CD4-positive, alpha-beta T cell (primary cell): ENCODE results near the gene CCDC50. TPM values are rescaled to one million over a fixed set of nuclear protein-coding genes. Genes with fewer than 3 reads are reported as not detected.

Experiments
- ATAC-seq: fragments of 200-7000 bp; cut with Tn5 transposase; one replicate; pipeline ENCODE4 v1.10.0; 2022; ENCODE audit warnings: mild to moderate bottlenecking; ENCODE audit not compliant: poor library complexity
- CTCF ChIA-PET: fragments of 350-600 bp; sonication (Branson Sonifier 250); formaldehyde crosslinking; loops from one replicate; lab custom pipeline; 2021; ENCODE audit warnings: antibody characterized with exemption, inconsistent platforms; lab: Charles Lee
- POLR2A ChIA-PET: fragments of 350-600 bp; sonication (Branson Sonifier 250); formaldehyde crosslinking; loops from one replicate; lab custom pipeline; 2021; ENCODE audit warnings: antibody characterized with exemption, inconsistent platforms; lab: Charles Lee
- DNase-seq, 14 experiments: peaks; one replicate each; pipeline ENCODE4 v3.0.0-alpha.2; 2013 to 2020; ENCODE audit warnings: mixed read lengths in 2 of 14
- H3K27ac ChIP-seq, 2 donors: one replicate each; pipeline versions ENCODE4 v1.5.1 to v1.7.0; 2013; ENCODE audit warnings: low read length in 2 of 2, low read depth in 1 of 2, mild to moderate bottlenecking in 1 of 2
- H3K27me3 ChIP-seq, 2 experiments: 1 replicate in 1 of 2; 2 replicates in 1 of 2; pipeline versions ENCODE4 v1.6.1 to v1.7.0; 2013; ENCODE audit warnings: low read length in 2 of 2, control low read depth in 1 of 2, mild to moderate bottlenecking in 1 of 2, moderate library complexity in 1 of 2; ENCODE audit not compliant: insufficient read depth in 2 of 2, control insufficient read depth in 1 of 2
- H3K36me3 ChIP-seq: one replicate; pipeline ENCODE4 v1.6.1; 2013; ENCODE audit warnings: low read length, control low read depth; ENCODE audit not compliant: insufficient read depth
- H3K4me1 ChIP-seq: one replicate; pipeline ENCODE4 v1.6.1; 2013; ENCODE audit warnings: low read length, control low read depth; ENCODE audit not compliant: insufficient read depth
- H3K4me3 ChIP-seq: one replicate; pipeline ENCODE4 v1.5.1; 2013; ENCODE audit warnings: mild to moderate bottlenecking, low read length, moderate library complexity
- H3K9me3 ChIP-seq, 2 experiments: 1 replicate in 1 of 2; 2 replicates in 1 of 2; pipeline versions ENCODE4 v1.6.1 to v1.7.0; 2013; ENCODE audit warnings: low read length in 2 of 2, mild to moderate bottlenecking in 2 of 2, control low read depth in 1 of 2, moderate library complexity in 1 of 2; ENCODE audit not compliant: control insufficient read depth in 1 of 2, insufficient read depth in 1 of 2
- H3K27ac Mint-ChIP-seq: one replicate; pipeline ENCODE4 v1.8.0; 2020; ENCODE audit warnings: mixed read lengths
- H3K27me3 Mint-ChIP-seq: one replicate; pipeline ENCODE4 v1.8.0; 2021; ENCODE audit warnings: mixed read lengths
- H3K36me3 Mint-ChIP-seq: one replicate; pipeline ENCODE4 v1.8.0; 2021; ENCODE audit warnings: low read depth, mixed read lengths
- H3K4me1 Mint-ChIP-seq: one replicate; pipeline ENCODE4 v1.8.0; 2021; ENCODE audit warnings: low read depth, mixed read lengths
- H3K4me3 Mint-ChIP-seq: one replicate; pipeline ENCODE4 v1.8.0; 2020; ENCODE audit warnings: mild to moderate bottlenecking, mixed read lengths
- H3K9me3 Mint-ChIP-seq: one replicate; pipeline ENCODE4 v1.8.0; 2020; ENCODE audit warnings: mixed read lengths
- intact Hi-C, 2 experiments: fragments of 100-400 bp; cut with DNase I in 1 of 2; cut with micrococcal nuclease in 1 of 2; formaldehyde crosslinking; loops; one replicate each; pipeline versions ENCODE4 v1.15.1 to v1.9.0; 2023 to 2025; cut with DNase I, micrococcal nuclease
- total RNA-seq, 174 experiments: library from RNA in 2 of 174; stranded (reverse) in 2 of 174; gene quantifications; one replicate each; pipeline ENCODE4 v1.2.3 and lab custom pipeline; 2021 to 2026
- TF ChIP-seq, protein P1 (sequence below): fragments of 200-600 bp; IDR thresholded peaks from one replicate; pipeline ENCODE4 v1.8.0; 2022; ENCODE audit warnings: antibody characterized with exemption, mild to moderate bottlenecking

Gene CCDC50
- total RNA-seq, 2 experiments from 2014 or later: 16.7 to 16.8 TPM

GRCh38 chr3:191342411-191342810 is 13.2 kb downstream of the CCDC50 start:
- CTCF ChIA-PET: no interaction called here
- POLR2A ChIA-PET: no interaction called here
- Histone ChIP-seq H3K27ac (no peak overlapping the region), H3K36me3 (no peaks in the 10 kb centered on the region), H3K27me3 (no peaks in the 10 kb centered on the region), H3K4me3 (no peak overlapping the region), H3K9me3 (no peaks in the 10 kb centered on the region), H3K4me1 (no peaks in the 10 kb centered on the region)
- H3K36me3 Mint-ChIP-seq: no peaks in the 10 kb centered on the region
- H3K27ac Mint-ChIP-seq: no peak overlapping the region
- intact Hi-C loops: no loop called here
- H3K4me1 Mint-ChIP-seq: peaks cover 17% of the 10 kb centered on the region
- H3K9me3 Mint-ChIP-seq: no peaks in the 10 kb centered on the region
- no peak overlapping the region for H3K4me3 Mint-ChIP-seq
- DNase-seq (no peak), ATAC-seq (no peak)
- no peaks in the 10 kb centered on the region for H3K27me3 Mint-ChIP-seq
- TF ChIP-seq, protein P1, sequence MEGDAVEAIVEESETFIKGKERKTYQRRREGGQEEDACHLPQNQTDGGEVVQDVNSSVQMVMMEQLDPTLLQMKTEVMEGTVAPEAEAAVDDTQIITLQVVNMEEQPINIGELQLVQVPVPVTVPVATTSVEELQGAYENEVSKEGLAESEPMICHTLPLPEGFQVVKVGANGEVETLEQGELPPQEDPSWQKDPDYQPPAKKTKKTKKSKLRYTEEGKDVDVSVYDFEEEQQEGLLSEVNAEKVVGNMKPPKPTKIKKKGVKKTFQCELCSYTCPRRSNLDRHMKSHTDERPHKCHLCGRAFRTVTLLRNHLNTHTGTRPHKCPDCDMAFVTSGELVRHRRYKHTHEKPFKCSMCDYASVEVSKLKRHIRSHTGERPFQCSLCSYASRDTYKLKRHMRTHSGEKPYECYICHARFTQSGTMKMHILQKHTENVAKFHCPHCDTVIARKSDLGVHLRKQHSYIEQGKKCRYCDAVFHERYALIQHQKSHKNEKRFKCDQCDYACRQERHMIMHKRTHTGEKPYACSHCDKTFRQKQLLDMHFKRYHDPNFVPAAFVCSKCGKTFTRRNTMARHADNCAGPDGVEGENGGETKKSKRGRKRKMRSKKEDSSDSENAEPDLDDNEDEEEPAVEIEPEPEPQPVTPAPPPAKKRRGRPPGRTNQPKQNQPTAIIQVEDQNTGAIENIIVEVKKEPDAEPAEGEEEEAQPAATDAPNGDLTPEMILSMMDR: no peak

- H3K36me3 ChIP-seq: no peaks in the 10 kb centered on the region
- H3K27ac Mint-ChIP-seq: no peak overlapping the region
- DNase-seq (no peak), ATAC-seq (no peak)
- no peaks in the 10 kb centered on the region for H3K9me3 ChIP-seq
- no peak overlapping the region for H3K4me3 Mint-ChIP-seq
- H3K9me3 Mint-ChIP-seq: no peaks in the 10 kb centered on the region
- TF ChIP-seq, protein P1: no peak
- intact Hi-C loops: no loop called here
- no peaks in the 10 kb centered on the region for H3K27me3 ChIP-seq
- ChIA-PET POLR2A (no interaction called here), CTCF (no interaction called here)
- no peaks in the 10 kb centered on the region for H3K4me1 ChIP-seq
- peaks cover 17% of the 10 kb centered on the region for H3K4me1 Mint-ChIP-seq
- H3K27me3 Mint-ChIP-seq: no peaks in the 10 kb centered on the region
- H3K36me3 Mint-ChIP-seq: no peaks in the 10 kb centered on the region
- no peak overlapping the region for H3K27ac ChIP-seq
- H3K4me3 ChIP-seq: no peak overlapping the region
These were observed 13.9 kb downstream of the CCDC50 start for GRCh38 chr3:191343115-191343514.

GRCh38 chr3:191343913-191344312 is 14.7 kb downstream of the CCDC50 start:
- Histone ChIP-seq H3K36me3 (no peaks in the 10 kb centered on the region), H3K27me3 (no peaks in the 10 kb centered on the region), H3K9me3 (no peaks in the 10 kb centered on the region), H3K4me3 (no peak overlapping the region), H3K4me1 (no peaks in the 10 kb centered on the region), H3K27ac (no peak overlapping the region)
- Mint-ChIP-seq H3K4me1 (peaks cover 17% of the 10 kb centered on the region), H3K9me3 (no peaks in the 10 kb centered on the region), H3K27me3 (no peaks in the 10 kb centered on the region), H3K4me3 (no peak overlapping the region), H3K27ac (no peak overlapping the region), H3K36me3 (no peaks in the 10 kb centered on the region)
- no peak for DNase-seq
- ChIA-PET POLR2A (no interaction called here), CTCF (interaction anchor here (1.1 kb wide), 1 partner anchor 15 kb away, joined by 3 read pairs; no protein-coding TSS in a partner anchor)
- no peak for ATAC-seq
- TF ChIP-seq, protein P1: no peak
- intact Hi-C loops: no loop called here
